Stimulated activated CD4-positive, alpha-beta T cell treated with anti-CD3 and anti-CD28 coated beads, TNF-alpha, amount 100 ng/mL, for 4 hours (primary cell): Measurements from ENCODE around the gene REPS2.

Experiments used
- DNase-seq, 3 experiments: peaks; one replicate each; pipeline ENCODE4 v3.0.0-alpha.2; 2020; ENCODE audit warnings: low read depth in 3 of 3

REPS2 gene

GRCh38 chrX:17081968-17082367 is 135.5 kb downstream of the REPS2 start:
- DNase-seq: no peak

- no peak for DNase-seq
These were observed 136.4 kb downstream of the REPS2 start for GRCh38 chrX:17082831-17083230.

- DNase-seq: no peak
These were observed 139.9 kb downstream of the REPS2 start for GRCh38 chrX:17086317-17086716.

- DNase-seq: no peak
These were observed 148.7 kb downstream of the REPS2 start for GRCh38 chrX:17095161-17095560.

- no peak for DNase-seq
These were observed 152.2 kb downstream of the REPS2 start for GRCh38 chrX:17098516-17099247.

GRCh38 chrX:17104433-17104832 is 158.0 kb downstream of the REPS2 start:
- no peak for DNase-seq

- no peak for DNase-seq
These were observed 174.4 kb downstream of the REPS2 start for GRCh38 chrX:17120816-17121215.

- DNase-seq: no peak
These were observed 207.5 kb downstream of the REPS2 start for GRCh38 chrX:17154001-17154400.

- no peak for DNase-seq
These were observed 214.5 kb downstream of the REPS2 start for GRCh38 chrX:17160975-17161374.

GRCh38 chrX:17161991-17162390 is 215.5 kb downstream of the REPS2 start:
- no peak for DNase-seq

GRCh38 chrX:17164079-17164478 is 217.6 kb downstream of the REPS2 start:
- no peak for DNase-seq

- no peak for DNase-seq
These were observed 218.5 kb downstream of the REPS2 start for GRCh38 chrX:17164941-17165340.

GRCh38 chrX:17167915-17168314 is 221.5 kb downstream of the REPS2 start:
- no peak for DNase-seq

GRCh38 chrX:17170973-17171372 is 224.5 kb downstream of the REPS2 start:
- DNase-seq: no peak

- no peak for DNase-seq
These were observed 228.2 kb downstream of the REPS2 start for GRCh38 chrX:17174671-17175070.

- DNase-seq: no peak
These were observed 235.9 kb downstream of the REPS2 start for GRCh38 chrX:17182317-17182716.

GRCh38 chrX:17183566-17183965 is 237.1 kb downstream of the REPS2 start:
- DNase-seq: no peak

GRCh38 chrX:17185431-17185830 is 239.0 kb downstream of the REPS2 start:
- no peak for DNase-seq

GRCh38 chrX:17187136-17187756 is 240.8 kb downstream of the REPS2 start:
- DNase-seq: no peak

- no peak for DNase-seq
These were observed 245.6 kb downstream of the REPS2 start for GRCh38 chrX:17192106-17192505.
